Midbrain (tissue), 1 donor: ENCODE results near the gene CAPN8.

Experiments used
- DNase-seq: peaks from one replicate; lab custom pipeline; 2025; lab: John Stamatoyannopoulos, UW

The CAPN8 gene

GRCh38 chr1:223665592-223666312, at the start of gene CAPN8:
Gene CAPN8 (minus strand): TSS chr1:223665701. CDS start chr1:223665646, 55 bp downstream.
- DNase-seq, result no peak

DNA sequence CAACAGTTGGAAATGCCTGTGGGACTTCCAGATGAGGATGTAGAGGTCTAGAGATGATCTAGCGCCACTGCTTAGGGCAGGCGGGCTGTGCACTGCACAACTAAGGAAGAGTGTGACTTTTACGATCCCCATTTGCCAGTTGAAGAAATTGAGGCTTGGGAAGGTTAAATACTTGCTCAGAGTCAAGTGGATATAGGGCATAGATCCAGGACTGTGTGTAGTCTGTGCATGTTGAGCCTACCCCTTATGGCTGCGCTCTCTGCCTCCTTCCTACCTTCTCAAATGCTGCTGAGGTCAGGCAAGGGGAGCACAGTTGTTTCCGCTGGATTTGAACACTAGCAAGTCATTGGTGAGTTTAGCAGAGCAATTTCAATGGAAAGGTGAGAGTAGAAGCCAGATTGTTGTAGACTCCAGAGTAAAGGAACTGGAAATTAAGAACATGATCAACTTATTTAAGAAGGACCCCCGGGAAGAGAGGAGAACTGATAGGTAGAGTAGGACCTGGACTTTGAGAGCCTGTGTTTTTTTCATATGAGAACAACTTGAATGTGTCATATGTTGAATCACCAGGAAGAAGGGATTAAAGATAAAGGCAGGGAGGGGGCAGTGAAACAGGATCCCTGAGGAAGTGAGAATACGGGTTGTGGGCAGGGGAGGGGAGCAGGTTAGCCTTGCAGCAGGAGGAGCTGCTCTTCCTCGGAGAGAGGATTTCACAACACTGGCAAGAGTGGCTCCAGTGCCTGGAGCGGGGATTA, 49.5 kb upstream of the CAPN8 start:
- no peak for DNase-seq

GRCh38 chr1:223714421-223714724, 48.9 kb upstream of the CAPN8 start:
- DNase-seq, result no peak

GRCh38 chr1:223713546-223714420, 48.3 kb upstream of the CAPN8 start:
- DNase-seq, result no peak

DNA sequence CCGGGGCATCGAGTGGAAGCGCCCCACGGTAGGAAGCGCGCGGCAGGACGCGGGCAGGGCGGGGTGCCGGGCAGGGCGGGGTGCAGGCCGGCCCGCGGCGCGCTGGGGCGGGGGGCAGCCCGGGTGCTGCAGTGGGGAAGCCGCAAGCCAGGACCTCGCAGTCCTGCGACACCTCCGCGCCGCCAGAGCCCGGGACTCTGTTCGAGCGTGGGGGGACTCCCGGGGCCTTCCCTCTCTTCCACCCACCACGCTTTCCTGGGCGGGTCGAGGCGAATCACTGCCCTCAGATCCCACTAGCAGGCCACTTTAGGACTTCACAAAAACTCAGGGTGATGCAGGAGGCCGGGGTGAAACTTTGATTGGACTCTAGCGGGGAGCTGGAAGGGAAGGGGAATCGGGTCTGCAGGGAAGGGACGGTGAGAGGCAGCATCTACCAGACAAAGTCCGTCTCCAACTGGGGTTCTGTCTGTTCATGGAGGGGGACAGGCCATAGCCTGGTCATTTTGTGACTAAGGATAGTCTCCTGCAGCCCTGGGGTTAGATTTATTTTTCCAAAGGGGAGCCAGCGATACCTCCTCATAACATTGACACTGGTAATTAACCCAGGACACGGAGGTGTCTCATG, 47.5 kb upstream of the CAPN8 start:
- peak; percentile 61 for DNase-seq

- DNase-seq, result peak; percentile 79
Observed at GRCh38 chr1:223712194-223712849, 46.8 kb upstream of the CAPN8 start, which contains the start of gene CAPN2. Gene CAPN2 (plus strand): TSS chr1:223712539. CDS start chr1:223712641, 102 bp downstream.

- DNase-seq, result no peak
Observed at GRCh38 chr1:223711747-223712193, 46.3 kb upstream of the CAPN8 start.

DNA sequence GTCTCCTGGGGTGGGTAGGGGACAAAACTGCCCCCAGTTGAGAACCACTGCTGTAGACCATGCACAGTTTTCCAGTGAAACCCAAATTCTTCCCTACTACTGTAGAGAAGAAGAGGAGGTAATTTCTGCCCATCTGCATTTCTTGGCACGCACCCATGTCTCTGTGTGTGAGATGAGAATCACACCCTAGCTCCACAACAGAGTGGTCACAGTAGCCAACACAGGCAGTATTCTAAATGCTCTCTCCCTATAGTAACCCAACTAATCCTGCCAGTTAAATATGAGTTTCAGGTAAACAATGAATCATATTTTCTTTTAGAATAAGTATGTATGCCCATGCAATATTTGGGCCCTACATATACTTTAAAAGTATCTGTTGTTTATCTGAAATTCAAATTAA, 45.7 kb upstream of the CAPN8 start:
- no peak for DNase-seq

DNA sequence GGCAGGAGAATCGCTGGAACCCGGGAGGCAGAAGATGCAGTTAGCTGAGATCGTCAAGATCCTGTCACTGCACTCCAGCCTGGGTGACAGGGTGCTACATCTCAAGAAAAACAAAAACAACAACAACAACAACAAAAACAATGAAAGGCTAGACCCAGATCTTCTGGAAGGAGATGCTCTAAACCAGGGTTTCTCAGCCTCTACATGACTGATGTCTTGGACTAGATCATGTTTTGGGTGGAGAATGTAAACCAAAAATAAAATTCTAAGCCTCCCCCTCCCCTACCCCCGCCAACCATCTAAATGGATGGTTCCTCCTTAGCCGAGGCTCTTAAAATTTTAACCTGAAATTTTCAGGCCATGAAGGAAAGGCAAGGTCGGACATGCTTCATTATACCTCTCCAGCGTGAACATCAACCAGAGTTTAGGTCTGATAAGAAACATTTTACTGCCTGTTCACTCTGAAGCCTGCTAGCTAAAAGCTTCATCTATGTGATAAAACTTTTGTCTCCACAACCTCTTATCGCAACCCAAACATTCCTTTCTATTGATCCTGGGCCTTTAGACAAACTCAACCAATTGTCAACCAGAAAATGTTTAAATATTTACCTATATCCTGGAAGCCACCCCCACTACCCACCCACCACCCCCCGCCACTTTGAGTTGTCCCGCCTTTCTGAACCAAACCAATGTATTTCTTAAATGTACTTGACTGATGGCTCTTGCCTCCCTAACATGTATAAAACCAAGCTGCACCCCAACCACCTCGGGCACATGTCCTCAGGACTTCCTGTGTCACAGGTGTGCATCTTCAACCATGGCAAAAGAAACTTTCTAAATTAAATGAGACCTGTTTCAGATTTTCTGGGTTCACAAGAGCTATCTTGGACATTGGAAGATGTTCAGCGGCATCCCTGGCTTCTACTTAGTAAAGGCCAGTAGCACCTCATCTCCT, 45.0 kb upstream of the CAPN8 start:
- no peak for DNase-seq

DNA sequence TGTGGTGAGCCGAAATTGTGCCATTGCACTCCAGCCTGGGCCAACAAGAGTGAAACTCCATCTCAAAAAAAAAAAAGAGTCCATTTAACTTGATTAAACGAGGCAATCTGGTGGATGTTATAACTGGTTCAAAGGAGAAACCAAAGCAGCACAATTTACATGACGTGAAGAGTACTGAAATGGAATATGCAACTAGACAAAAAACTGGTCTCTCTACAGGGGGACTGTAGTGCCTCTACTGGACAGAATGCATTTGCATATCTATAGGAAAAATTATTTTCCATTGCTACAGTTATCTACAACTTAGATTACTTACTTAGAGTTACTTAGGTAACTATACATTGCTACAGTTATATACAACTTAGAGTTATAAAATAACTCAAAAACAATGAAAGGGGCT, 44.1 kb upstream of the CAPN8 start:
- no peak for DNase-seq

- DNase-seq, result no peak
Observed at GRCh38 chr1:223708651-223709268, 43.3 kb upstream of the CAPN8 start.

DNA sequence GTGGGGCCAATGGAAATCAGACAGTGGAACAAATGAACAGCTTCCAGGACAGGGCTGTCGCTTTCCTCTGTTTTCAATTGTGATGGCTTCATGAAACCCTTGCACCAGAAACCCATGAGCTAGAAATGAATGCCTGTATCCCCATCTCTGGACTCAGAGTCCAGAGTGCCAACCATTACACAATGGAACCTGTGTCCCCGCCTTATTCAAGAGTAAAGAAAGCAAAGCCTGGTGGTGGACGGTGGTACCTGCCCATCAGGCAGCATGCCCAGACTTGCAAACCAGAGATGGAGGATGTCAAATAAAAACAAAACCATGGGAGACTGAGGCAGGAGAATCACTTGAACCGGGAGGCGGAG, 42.5 kb upstream of the CAPN8 start:
- no peak for DNase-seq

- no peak for DNase-seq
Observed at GRCh38 chr1:223707256-223708000, 41.9 kb upstream of the CAPN8 start.

DNA sequence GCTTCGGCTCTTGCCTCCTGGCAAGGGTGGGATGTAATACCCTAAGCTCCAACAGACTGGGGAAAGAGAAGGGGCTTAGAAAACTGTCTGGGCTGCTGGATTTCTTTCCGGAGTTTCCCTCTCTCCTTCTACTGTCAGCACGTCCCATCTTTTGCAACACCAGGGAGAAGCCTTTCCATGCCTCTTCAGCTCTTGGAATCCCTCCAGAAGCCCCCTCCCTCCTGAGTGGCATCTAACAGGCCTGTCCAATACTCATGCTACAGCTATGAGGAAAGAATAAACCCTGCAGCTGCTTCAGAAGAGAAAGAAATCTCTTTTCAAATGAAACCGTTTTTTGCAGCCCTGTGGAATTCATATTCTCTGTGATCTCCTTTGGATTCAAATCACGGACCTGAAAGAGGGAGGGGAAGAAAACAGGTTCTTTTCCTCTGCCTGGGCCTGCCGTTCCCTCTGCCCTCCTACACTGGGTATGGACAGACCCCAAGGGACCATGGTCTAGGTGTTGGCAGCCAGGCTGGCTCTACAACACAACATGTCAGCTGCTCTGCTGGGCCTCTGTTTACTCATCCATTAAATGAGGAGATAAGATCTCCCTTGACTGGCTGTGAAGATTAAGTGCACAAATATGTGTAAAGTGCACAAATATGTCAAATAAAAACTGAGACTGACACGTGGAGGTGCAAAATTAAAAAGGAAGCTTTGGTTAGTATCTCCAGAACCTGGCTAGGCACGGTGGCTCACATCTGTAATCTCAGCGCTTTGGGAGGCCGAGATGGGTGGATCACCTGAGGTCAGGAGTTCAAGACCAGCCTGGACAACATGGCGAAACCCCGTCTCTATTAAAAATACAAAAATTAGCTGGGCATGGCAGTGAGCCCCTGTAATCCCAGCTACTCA, 40.8 kb upstream of the CAPN8 start:
- no peak for DNase-seq

DNA sequence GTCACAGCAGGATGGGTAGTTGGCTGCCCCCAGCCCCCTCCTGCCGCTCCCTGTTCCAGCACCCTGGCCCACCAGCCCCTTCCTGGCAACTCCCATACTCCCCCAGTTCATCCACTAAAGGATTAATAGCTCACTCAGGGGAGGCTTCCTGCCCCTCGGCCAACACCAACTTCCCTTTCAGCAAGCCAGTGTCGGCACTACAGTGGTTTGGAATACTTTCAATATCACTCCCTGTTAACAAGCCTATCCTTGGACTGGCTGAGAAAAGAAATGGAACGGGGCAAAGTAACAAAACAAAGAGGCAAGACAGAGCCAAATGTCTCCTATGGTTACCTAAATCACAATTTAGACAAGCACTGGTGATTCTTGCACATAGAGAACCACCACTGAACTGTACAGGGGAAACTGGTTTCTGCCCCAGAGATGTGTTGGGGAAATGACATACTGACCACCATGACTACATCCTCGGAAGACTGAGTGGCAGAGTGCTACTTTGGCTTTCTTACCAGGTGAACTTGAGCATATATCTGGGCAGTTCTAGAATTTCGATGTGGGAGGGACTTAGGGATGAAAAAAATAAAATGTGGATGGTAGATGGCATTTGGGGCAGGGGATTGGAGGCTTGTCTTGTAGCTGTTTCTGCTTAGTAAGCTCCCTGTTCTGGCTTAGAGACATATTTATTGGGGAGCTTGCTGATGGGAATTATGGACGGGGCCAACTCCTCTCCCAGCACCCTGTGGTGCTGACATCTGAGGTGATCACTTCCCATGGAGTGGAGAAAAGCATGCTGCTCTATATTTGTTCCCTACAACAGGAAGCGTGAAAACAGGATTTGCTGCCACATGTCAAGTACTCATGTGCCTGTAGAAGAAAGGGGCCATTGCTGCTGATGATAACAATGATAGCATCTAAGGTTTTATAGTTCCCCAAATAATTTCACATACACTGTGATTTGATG, 39.7 kb upstream of the CAPN8 start:
- no peak for DNase-seq

DNA sequence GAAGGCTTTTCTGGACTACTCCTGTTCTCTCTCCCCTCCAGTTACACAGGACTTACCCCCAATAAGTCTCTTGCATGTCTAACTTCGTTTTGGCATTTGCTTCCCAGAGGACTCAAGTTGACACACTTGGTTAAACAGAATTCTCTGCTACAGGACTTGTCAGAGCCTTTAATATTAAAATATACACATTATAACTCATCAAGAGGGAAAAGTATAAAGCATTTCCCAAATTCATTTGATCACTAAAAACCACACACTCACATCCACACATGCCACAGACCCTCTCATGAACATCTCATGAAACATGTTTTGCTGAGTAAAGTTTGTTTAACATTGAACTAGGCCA, 38.1 kb upstream of the CAPN8 start:
- no peak for DNase-seq
